GM19468 (cell line): ENCODE data around the gene PROSER3.
"Not testable (repeated sequence)": the region's sequence is repeated elsewhere in the genome, so short reads cannot be mapped to it uniquely, and the experiment has no call there.

Source experiments
- ATAC-seq: cut with Tn5 transposase; IDR thresholded peaks from one replicate; pipeline ENCODE4 v1.9.1; 2021; ENCODE audit warnings: mild to moderate bottlenecking, moderate library complexity, moderate number of reproducible peaks; ENCODE audit not compliant: unreplicated experiment; ENCODE audit errors: extremely low read depth

The PROSER3 gene

GRCh38 chr19:35721374-35721773 lies 36.6 kb upstream of the PROSER3 start:
- ATAC-seq: no peak

DNA sequence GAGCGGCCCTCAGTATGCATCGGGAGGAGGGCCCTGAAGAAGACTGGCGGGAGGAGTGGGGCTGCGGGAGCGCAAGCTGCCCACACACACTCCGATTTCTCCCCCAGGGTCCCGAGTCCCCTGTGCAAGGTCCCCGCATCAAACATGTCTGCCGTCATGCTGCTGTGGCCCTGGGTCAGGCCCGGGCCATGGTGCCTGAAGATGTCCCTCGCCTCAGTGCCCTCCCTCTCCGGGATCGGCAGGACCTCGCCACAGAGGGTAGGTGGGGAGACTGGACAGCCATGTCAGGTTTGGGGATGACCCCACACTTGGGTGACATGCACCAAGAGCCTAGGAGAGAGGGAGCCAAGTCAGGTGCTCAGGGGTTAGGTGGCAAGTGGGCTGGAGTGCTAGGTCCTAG lies 35.5 kb upstream of the PROSER3 start:
- no peak for ATAC-seq

DNA sequence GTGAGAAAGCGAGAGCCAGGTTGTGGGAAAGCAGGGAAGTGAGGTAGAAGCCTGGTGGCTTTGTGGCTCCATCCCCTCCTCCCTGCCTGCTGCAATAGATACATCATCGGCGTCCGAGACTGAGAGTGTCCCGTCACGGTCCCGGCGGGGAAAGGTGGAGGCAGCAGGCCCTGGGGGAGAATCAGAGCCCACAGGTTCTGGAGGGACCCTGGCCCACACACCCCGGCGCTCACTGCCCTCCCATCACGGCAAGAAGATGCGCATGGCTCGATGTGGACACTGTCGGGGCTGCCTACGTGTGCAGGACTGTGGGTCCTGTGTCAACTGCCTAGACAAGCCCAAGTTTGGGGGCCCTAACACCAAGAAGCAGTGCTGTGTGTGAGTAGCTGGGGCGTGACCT lies 35.1 kb upstream of the PROSER3 start:
- ATAC-seq: no peak

- no peak for ATAC-seq
Measured at GRCh38 chr19:35723671-35724070, 34.3 kb upstream of the PROSER3 start.

GRCh38 chr19:35724132-35724531 lies 33.8 kb upstream of the PROSER3 start:
- not testable (repeated sequence) for ATAC-seq

DNA sequence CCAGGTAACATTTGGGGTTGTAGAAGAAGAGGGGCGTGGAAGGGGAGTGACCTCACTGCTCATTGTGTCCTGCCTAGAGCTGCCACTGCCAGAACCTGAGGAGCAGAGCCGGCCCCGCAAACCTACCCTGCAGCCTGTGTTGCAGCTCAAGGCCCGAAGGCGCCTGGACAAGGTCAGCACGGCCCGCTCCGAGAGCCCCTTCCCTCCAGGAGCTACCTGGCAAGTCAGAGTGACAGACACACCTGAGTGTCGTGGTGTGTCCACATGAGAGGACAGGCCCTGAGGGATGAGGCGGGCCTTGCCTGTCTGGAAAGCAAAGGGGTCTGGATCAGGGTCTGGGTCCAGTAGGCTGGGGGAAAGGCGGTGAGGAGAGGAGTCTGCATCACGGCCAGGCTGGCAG lies 33.4 kb upstream of the PROSER3 start:
- ATAC-seq: no peak

DNA sequence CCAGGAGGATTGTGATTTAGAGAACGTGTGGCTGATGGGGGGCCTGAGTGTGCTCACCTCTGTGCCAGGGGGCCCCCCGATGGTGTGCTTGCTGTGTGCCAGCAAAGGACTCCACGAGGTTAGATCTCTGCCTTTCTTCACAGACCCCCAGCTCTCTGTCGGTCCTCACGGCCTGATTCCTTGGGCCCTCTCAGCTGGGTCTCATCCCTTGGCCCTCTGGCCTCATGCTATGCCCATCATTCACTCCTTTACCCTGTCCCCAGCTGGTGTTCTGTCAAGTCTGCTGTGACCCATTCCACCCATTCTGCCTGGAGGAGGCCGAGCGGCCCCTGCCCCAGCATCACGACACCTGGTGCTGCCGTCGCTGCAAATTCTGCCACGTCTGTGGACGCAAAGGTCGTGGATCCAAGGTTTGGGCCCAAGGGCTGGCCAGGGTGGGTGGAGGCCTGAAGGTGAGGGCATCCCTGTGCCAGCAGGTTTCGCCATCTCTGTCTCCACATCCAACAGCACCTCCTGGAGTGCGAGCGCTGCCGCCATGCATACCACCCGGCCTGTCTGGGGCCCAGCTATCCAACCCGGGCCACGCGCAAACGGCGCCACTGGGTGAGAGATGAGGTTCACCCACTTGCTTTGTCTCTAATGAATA lies 32.6 kb upstream of the PROSER3 start:
- no peak for ATAC-seq

GRCh38 chr19:35727053-35727955 lies 30.7 kb upstream of the PROSER3 start:
- no peak for ATAC-seq

DNA sequence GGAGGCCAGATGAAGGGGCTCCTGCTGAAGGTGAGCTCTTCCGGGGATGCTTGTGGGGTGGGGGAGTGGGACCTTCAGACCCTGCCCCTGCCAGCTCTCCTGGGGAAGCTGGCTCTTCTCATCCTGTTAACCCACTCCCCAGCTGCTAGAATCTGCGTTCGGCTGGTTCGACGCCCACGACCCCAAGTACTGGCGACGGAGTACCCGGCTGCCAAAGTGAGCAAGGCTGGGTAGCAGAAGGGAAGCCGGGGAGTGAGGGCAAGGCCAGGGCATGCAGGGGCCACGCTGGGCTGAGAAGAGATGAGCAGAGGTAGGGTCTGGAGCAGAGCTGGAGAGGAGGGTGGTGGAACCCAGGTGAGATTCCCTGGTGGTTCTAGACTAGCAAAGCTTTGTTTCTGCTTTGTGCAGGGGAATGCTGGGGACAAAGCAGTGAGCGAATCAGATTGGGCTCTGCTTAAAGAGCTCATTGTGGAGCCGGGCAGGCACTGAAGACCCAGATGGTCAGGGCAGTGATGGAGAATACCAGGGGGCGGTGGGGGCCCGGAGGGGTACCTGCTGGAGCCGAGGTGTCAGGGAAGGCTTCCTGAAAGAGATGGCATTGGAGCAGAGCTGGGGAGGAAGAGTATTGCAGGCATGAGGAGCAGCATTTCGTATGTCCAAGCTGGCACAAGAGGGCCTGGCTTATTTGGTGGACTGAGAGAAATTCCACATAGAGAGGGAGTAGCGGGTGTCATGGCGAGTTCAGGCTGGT lies 29.8 kb upstream of the PROSER3 start:
- no peak for ATAC-seq

DNA sequence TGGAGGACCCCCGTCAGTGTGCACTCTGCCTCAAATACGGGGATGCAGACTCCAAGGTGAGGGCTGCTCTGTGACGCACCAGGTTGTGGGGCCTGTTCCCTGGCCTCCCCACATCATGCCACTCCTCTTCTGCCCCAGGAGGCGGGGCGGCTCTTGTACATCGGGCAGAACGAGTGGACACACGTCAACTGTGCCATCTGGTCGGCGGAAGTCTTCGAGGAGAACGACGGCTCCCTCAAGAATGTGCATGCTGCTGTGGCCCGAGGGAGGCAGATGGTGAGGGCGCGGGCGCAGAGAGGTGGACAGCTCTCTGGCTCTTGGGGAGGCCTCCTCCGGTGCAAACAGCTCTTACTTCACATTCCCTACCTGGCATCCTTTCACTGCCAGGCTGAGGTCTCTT lies 29.0 kb upstream of the PROSER3 start:
- no peak for ATAC-seq

DNA sequence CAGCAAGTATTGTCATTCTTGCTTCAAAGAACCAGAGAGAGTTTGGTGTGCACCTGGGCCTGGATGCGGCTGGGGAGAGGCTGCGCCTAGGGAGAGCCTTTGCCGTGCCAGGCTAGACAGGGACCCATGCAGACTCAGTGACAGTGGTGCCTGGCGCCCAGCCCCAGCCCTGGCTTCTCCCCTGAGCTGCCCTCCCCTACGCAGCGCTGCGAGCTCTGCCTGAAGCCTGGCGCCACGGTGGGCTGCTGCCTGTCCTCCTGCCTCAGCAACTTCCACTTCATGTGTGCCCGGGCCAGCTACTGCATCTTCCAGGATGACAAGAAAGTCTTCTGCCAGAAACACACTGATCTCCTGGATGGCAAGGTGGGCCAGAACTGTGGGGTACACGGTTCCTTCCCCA lies 28.2 kb upstream of the PROSER3 start:
- no peak for ATAC-seq

GRCh38 chr19:35730326-35730725 lies 27.6 kb upstream of the PROSER3 start:
- ATAC-seq: no peak

GRCh38 chr19:35731353-35731752 lies 26.6 kb upstream of the PROSER3 start:
- no peak for ATAC-seq

DNA sequence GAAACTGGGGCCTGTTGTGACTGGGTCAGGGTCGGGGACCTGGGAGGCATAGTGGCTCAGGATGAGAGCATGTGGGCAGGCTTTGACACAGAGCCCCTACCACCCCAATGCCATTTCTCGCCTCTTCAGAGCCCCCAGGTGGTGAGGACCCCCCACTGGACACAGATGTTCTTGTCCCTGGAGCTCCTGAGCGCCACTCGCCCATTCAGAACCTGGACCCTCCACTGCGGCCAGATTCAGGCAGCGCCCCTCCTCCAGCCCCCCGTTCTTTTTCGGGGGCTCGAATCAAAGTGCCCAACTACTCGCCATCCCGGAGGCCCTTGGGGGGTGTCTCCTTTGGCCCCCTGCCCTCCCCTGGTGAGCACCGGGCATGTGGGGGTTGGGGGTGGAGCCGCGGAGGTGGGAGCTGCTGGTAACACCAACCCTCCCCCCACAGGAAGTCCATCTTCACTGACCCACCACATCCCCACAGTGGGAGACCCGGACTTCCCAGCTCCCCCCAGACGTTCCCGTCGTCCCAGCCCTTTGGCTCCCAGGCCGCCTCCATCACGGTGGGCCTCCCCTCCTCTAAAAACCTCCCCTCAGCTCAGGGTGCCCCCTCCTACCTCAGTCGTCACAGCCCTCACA lies 26.1 kb upstream of the PROSER3 start:
- no peak for ATAC-seq

- ATAC-seq: no peak
Measured at GRCh38 chr19:35732540-35733179, 25.3 kb upstream of the PROSER3 start.

DNA sequence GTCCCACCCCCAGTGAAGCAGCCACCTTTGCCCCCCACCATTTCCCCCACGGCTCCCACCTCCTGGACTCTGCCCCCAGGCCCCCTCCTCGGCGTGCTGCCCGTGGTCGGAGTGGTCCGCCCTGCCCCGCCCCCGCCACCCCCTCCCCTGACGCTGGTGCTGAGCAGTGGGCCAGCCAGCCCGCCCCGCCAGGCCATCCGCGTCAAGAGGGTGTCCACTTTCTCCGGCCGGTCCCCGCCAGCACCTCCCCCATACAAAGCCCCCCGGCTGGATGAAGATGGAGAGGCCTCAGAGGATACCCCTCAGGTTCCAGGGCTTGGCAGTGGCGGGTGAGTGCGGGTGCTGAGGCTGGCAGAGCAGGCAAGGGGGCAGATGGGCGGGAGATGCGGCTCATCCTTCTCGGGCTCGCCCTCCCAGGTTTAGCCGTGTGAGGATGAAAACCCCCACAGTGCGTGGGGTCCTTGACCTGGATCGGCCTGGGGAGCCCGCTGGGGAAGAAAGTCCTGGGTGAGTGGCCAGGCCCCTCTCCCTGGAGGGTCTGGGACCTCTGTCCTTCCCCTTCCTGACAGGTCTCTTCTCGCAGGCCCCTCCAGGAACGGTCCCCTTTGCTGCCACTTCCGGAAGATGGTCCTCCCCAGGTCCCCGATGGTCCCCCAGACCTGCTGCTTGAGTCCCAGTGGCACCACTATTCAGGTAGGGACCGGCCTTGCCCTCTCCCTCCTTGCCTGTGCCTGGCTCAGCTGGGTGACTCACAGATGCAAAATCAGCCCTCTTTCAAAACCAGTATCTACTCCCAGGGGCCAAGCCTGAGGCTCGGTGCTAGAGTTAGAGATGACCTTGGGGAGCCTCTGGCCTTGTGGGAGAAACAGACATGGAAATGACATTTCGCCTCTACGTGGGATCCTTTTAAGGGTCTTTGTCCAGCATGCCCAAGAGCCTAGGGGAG lies 24.5 kb upstream of the PROSER3 start:
- ATAC-seq: no peak

- no peak for ATAC-seq
Measured at GRCh38 chr19:35734273-35734672, 23.7 kb upstream of the PROSER3 start.

- no peak for ATAC-seq
Measured at GRCh38 chr19:35734889-35735288, 23.1 kb upstream of the PROSER3 start.
